Measurements from ENCODE around the gene SNRPD1.
"Not testable (repeated sequence)": the region's sequence is repeated elsewhere in the genome, so short reads cannot be mapped to it uniquely, and the experiment has no call there.

Gene SNRPD1

DNA sequence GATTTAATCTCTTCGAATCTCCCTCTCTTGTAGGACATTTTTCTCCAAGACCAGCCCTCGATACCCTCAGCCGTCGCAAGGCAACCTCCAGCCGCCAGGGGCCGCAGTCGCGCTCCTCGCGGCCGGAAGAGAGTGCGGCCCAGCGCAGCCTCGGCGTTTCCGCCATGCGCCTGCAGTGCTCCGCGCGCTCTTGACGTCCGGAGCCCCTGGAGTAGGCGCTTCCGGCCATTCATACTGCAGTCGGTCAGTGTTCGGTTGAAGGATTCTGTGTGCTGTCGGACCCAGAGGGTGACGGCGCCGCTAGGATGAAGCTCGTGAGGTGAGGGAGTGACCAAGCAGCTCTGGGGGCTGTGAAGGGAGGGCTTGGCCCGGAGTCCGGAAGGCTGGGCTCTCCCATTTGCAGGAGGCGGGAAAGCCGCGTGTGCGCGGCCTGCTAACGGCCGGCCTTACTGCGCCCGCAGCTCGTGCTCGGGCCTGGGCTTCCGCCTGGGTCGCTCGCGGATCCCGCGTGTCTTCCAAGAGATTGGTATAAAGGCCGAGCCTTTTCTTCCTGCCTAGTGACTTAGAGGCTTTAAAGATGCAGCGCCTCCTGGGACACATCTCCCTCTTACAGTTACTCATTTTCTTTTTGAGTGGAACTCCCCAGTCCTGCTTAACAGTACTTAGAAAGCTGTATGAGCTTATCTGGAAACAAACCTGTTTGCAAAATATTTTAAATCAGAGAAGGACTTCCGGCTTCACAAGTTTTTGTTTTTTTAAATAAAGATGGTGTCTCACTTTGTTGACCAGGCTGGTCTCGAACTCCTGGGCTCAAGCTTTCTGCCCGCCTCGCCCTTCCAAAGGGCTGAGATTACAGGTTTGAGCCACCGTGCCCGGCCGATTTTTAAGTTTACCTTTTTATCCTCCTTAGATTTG lies at the start of gene SNRPD1:
Gene SNRPD1, plus strand, starts transcription at position 190 of the 915 bp plus-strand sequence. Its CDS starts 116 bp downstream, at position 306.
- peak; percentile 77 to 84 for DNase-seq (ENCODE audit: low read depth in 1 of 2, low spot score in 1 of 2)

GRCh38 chr18:21571772-21572171 lies 40.3 kb upstream of the SNRPD1 start:
- DNase-seq (ENCODE audit: low read depth in 1 of 2, low spot score in 1 of 2) = no peak

DNA sequence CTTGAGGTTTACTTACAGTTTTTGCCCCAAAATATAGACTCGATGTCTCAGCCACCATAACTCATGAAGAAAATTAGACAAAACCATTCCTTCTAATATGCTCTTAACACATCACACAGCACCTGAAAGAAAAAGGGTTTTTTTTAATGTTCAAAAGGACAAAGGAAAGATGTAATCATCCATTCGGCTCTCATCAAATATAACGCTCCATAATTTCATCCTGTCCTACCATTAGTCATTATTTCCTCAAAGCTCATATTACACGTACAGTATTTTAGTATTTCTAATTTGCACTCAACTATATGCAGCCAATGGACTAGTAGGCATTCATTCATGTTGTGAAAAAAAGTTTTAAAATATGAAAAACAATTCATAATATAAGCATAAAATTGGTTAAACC lies 36.5 kb upstream of the SNRPD1 start:
- no peak for DNase-seq (ENCODE audit: low read depth in 1 of 2, low spot score in 1 of 2)

DNA sequence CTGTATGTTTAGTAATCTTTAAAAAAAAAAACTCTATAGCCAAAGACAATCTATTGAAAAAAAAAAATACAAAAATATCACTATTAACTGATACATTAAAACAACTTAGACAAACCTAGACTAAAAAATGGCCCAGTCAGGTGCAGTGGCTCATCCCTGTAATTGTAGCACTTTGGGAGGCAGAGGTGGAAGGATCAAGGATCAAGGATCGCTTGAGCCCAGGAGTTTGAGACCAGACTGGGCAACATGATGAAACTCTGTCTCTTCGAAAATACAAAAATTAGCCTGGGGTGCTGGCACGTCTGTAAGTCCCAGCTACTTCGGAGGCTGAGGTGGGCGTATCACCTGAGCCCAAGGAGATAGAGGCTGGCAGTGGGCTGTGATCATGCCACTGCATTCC lies 27.7 kb upstream of the SNRPD1 start:
- no peak for DNase-seq (ENCODE audit: low read depth in 1 of 2, low spot score in 1 of 2)

DNA sequence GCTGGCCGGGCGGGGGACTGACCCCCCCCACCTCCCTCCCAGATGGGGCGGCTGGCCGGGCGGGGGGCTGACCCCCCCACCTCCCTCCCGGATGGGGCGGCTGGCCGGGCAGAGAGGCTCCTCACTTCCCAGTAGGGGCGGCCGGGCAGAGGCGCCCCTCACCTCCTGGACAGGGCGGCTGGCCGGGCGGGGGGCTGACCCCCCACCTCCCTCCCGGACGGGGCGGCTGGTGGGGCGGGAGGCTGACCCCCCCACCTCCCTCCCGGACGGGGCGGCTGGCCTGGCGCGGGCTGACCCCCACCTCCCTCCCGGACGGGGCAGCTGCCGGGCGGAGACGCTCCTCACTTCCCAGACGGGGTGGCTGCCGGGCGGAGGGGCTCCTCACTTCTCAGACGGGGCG lies 19.8 kb upstream of the SNRPD1 start:
- DNase-seq (ENCODE audit: low read depth in 1 of 2, low spot score in 1 of 2) = not testable (repeated sequence)

GRCh38 chr18:21593540-21594257 lies 18.4 kb upstream of the SNRPD1 start:
- no peak for DNase-seq (ENCODE audit: low read depth in 1 of 2, low spot score in 1 of 2)

DNA sequence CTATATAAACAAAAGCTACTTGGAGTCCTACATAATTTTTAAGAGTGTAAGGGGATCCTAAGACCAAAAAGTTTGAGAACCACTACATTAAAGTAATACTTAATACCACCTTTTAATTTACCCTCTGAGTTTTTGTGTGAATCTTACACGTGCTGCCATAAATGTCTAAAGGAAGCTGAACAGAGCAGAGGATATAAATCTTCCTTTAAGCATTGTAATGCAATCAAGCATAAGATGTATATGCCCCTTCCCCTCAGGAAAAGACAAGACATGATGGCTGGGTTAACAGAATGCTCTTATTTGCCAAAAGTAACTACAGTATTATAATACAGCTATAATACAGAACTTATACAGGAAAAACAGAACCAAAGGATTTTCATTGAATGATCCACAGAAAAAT lies 14.5 kb upstream of the SNRPD1 start:
- no peak for DNase-seq (ENCODE audit: low read depth in 1 of 2, low spot score in 1 of 2)

DNA sequence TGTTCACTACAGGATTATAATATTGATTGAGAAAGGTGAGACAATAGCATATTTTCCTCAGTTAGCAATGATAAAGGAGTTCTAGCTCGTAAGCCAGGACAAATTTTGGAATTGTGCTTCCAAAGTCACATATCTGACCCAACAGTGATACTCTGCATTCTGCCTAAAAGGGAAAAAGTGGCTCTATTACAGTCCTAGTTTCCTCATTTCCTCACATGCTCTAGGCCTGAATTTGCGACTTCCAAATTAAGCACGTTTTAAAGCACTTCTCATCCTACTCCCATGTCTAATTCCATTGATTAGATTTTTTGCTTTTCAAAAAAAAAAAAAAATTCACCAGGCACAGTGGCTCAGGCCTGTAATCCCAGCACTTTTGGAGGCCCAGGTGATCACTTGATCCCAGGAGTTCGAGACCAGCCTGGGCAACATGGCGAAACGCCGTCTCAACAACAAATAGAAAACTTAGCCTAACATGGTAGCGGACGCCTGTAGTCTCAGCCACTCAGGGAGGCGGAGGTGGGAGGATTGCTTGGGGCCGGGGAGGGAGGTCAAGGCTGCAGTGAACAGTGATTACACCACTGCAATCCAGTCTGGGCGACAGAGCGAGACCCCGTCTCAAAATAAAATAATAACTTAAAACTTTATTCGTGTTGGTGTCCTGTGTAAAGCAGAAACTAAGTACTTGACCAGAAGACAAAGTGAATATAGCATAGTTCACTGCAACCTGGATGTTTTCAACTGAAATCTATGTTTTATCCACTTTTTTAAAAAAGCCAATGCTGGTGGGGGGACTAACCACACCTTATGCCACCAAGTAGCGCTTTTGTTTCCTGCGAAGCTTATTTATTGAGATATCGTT lies 13.2 kb upstream of the SNRPD1 start:
- no peak for DNase-seq (ENCODE audit: low read depth in 1 of 2, low spot score in 1 of 2)

DNA sequence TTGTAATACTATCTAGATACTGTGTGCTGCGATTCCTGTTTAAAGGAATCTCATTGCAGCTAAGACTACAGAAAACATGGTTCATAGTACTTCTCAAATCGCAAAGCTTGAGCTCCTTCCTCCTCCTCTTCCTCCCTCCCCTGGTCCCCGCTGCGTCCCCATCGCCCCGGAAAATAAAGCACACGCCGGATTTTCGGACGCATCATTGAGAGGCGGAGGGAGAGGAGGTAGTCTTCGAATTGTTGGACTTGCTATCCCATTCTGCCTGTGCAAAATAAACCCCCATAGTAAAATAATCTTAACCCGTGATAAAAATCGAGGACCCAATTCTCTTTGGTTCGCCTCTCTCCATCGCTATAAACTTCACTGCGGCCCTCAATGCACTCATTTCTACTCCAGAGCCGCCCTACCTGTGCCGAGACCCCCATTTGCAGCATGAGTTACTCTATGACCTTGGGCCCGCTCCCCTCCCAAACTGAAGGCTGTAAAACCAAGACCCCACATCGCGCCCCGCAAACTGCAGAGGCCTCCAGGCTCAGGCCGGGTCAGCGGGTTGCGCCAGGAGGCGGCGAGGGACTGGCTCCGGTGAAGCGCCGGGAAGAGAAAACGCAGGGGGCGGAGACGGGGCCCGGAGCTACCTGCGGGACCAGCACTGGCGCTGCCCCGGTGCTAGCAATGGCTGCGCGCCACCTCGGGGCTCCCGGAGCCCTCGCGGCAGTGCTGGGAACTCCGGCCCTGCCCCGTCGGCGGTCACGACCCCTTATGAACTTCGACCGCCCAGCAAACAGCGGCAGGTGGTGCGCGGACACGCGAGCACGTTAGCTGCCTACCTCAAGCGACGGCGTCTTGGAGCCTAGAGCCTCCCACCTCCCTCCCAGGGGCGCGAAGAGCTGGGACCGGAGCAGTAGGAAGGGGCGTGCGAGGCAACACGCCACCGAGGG lies 12.3 kb upstream of the SNRPD1 start:
- DNase-seq (ENCODE audit: low read depth in 1 of 2, low spot score in 1 of 2) = peak in 1 of 2 donors; percentile 26

DNA sequence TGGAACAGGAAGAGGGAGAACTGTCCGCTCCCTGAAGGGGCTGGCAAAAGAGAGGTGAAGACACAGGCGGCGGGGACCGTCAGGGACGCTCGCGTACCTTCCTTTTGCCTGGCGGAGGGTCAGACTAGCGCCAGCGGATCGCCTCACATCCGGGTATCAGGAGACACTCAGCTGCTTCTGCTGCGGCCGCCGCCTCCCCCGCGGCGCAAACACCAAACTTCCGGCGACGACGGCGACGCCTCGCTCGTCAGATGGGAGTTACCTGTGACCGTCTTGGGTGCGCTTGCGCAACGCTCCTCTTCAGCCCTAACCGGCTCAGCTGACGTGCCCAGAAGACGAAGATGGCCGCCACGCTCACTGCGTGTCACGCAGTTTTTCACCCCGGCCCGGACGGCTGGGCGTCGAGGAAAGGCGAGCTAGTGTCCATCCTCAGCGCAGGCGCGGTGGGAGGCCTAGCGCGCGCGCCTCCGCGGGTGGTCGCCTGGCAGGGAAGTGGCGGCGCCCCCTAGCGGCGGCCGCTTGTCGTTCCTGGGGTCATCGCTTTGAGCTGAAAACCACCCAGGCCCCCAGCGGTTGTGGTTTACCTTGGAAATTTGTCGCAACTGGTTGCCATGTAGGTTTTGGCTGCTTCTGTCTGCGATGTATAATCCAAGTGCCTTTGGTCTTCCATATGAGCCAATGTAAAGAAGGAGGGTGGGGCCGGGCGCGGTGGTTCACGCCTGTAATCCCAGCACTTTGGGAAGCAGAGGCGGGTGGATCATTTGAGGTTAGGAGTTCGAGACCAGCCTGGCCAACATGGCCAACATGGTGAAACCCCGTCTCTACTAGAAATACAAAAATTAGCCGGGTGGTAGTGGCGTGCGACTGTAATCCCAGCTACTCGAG lies 11.3 kb upstream of the SNRPD1 start, which contains the start of gene ESCO1:
Gene ESCO1, minus strand, starts transcription at position 179 of the 885 bp plus-strand sequence. CDS start 25,861 bp downstream, outside the sequence.
- peak; percentile 83 to 88 for DNase-seq (ENCODE audit: low read depth in 1 of 2, low spot score in 1 of 2)

DNA sequence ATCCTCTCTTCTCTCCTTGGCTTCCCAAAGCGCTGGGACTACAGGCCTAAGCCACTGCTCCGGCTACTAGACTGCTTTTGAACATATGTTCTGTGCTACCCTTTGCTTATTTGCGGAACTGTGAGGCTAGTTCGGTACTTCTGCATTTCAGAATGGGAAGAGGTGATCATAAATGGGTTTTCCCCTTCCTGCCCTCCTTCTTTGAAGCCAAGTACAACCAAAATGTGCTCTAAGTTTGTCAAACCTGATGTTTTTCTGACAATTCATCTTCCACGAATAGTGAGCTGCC lies 9.9 kb upstream of the SNRPD1 start:
- DNase-seq (ENCODE audit: low read depth in 1 of 2, low spot score in 1 of 2) = no peak

DNA sequence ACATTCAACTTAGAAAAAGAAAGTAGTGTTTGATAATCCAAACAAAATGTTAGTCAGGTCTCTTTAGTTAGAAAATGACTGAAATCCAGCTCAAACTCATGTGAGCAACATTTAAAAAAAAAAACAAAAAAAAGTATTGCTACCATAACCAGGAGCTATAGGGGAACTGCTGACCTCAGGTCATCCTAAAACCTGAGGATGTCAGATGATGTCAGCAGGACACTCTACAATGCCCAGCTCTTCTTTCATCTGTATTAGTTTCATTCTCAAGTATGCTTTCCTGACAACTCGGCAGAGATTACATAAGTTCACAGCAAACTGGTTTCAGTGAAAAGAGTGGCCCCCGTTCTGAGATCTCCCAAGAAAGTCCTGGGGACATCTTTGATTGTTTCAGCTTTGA lies 7.4 kb upstream of the SNRPD1 start:
- no peak for DNase-seq (ENCODE audit: low read depth in 1 of 2, low spot score in 1 of 2)

GRCh38 chr18:21605213-21605612 lies 6.9 kb upstream of the SNRPD1 start:
- no peak for DNase-seq (ENCODE audit: low read depth in 1 of 2, low spot score in 1 of 2)

GRCh38 chr18:21611401-21612124 lies 551 bp upstream of the SNRPD1 start:
- not testable (repeated sequence) for DNase-seq (ENCODE audit: low read depth in 1 of 2, low spot score in 1 of 2)

DNA sequence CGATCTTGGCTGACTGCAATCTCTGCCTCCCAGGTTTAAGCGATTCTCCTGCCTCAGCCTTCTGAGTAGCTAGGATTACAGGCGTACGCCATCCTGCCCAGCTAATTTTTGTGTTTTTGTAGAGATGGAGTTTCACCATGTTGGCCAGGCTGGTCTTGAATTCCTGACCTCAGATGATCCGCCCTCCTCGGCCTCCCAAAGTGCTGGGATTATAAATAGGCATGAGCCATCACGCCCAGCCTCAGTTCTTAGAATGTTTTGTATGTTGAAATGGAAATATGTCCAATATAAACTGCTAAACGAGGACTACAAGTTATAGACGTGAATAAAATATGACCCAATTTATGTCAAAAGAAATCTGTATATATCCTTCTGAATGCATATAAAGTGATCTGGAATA lies 9.5 kb downstream of the SNRPD1 start:
- DNase-seq (ENCODE audit: low read depth in 1 of 2, low spot score in 1 of 2) = not testable (repeated sequence)

DNA sequence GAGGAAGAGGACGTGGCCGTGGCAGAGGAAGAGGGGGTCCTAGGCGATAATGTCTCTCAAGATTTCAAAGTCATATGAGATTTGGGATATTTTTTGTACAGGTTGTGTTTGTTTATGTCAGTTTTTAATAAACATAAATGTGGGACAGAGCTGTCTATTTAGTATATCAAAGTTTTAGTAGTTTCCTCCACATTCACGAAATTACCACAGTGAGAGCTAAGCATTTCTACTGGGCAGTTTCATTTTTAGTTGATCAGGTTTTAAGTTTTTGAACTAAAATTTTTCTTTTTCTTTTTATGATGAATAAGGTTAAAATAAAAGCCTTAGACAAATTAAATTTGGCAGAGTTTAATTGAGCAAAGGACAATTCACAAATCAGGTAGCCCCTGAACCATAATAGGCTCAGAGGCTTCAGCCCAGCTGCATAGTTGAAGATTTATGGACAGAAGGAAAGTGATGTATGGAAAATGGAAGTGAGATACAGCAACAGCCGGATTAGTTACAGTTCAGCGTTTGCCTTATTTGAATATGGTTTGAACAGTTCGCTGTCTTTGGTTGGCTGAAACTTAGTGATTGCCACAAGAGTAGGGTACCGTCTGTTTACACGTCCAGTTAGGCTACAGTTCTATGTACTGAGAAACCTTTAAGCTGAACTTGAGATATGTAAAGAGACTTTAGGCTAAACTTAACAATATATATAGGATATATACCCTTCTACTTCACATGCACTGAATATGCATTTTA lies 17.1 kb downstream of the SNRPD1 start:
- DNase-seq (ENCODE audit: low read depth in 1 of 2, low spot score in 1 of 2) = no peak

DNA sequence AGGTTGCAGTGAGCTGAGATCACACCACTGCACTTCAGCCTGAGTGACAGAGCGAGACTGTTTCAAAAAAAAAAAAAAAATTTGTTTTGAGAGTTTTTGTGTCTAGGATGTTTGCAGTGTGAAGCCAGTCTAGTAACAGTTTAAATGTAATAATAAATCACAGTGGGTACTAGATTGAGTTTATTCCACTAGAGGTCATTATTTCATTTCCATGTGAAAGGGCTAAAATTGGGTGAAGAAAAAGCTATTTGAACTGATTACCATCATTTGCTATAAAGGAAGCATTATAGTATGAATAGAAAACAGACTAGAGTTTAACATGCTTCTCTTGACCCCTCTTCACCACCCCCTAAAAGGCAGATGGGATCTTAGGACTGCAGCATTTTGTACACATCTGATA lies 20.3 kb downstream of the SNRPD1 start:
- DNase-seq (ENCODE audit: low read depth in 1 of 2, low spot score in 1 of 2) = no peak

All from stimulated activated CD4-positive, alpha-beta T cell treated with anti-CD3 and anti-CD28 coated beads, Interleukin-15, amount 100 ng/mL, for 1 hour (primary cell).